ENCODE data around the gene TEKT2. TPM values are rescaled to one million over a fixed set of nuclear protein-coding genes. Genes with fewer than 3 reads are reported as not detected.

The TEKT2 gene, protein sequence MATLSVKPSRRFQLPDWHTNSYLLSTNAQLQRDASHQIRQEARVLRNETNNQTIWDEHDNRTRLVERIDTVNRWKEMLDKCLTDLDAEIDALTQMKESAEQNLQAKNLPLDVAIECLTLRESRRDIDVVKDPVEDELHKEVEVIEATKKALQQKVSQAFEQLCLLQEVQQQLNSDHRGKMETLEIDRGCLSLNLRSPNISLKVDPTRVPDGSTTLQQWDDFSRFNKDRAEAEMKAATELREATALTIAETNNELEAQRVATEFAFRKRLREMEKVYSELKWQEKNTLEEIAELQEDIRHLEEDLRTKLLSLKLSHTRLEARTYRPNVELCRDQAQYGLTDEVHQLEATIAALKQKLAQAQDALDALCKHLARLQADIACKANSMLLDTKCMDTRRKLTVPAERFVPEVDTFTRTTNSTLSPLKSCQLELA
- total RNA-seq (2021; fragmentation: NEBNext Ultra II Directional; extraction: Animal tissue kit (Norgen Biotek cat#: 25700)) (1.3 and 1.6 TPM in 2 replicates), polyA plus RNA-seq (2011; rRNA removed) (1.7 and 2.6 TPM in 2 replicates), polyA minus RNA-seq (2011; rRNA and poly(A)+ RNA removed) (0.80 and 1.4 TPM in 2 replicates)
- 2.4 TPM for polyA plus RNA-seq (2011; cell fraction: cytosol; rRNA removed)
- polyA plus RNA-seq (2011; cell fraction: nucleus; rRNA removed), result 8.2 TPM
- 1.7 to 2.5 TPM (median 2.2 TPM) in 4 replicates for polyA plus RNA-seq (2012, experiment 1 of 2)
- 1.3 TPM for polyA plus RNA-seq (2012, experiment 2 of 2)
- polyA plus RNA-seq (2013, experiment 1 of 2), result 0.81 TPM
- polyA plus RNA-seq (2013, experiment 2 of 2), result 0.75 TPM
- polyA minus RNA-seq (2011; cell fraction: cytosol; rRNA and poly(A)+ RNA removed), result 2.2 TPM
- 3.0 TPM for polyA minus RNA-seq (2011; cell fraction: nucleus; rRNA and poly(A)+ RNA removed)
- long read RNA-seq, experiment 1, result 0 reads
- long read RNA-seq, experiment 2, result 0 reads

DNA sequence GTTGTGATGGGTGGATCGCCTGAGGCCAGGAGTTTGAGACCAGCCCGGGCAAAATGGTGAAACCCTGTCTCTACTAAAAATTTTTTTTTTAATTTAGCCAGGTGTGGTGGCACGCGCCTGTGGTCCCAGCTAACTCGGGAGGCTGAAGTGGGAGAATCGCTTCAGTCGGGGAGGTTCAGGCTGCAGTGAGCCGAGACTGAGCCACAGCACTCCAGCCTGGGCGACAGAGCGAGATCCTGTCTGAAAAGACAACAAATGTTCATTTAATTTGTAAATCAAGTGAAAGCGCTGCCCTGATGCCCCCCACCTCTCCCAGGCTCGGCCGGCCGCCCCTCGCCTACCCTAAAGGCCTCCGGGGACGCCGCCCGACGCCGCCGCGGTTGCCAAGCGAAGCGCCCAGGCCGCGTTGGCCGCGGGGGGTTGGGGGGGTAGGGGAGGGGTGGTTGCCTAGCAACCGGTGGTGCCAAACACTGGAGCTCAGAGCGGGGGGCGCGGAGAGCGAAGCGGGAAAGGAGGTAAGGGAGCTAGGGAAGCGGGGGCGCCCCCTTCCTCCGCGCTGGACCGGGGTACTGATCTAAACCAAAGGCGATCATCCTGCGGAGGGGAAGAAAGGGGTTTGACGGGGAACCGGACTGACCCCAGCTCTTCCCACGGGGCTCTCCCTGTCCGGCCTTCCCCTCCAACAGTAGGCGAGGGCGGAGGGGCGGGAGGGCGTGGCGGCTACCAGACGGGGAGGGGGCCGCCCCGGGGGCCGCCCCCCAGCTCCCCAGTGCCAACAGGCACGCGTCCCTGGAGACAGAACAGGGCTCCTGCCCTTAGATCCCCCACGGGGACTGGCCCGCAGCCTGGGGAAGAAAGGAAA lies at the start of gene TEKT2:
Gene TEKT2 (plus strand): TSS at position 460 of the 862 bp plus-strand sequence. CDS start 828 bp downstream, outside the sequence.
- Histone ChIP-seq H3K27ac (ENCODE audit: low read depth, low read length) (peak within 1 kb of the TSS; percentile 33; the same call in 1 of the 2 replicates), H3K23ac (ENCODE audit: insufficient read length) (no peak within 1 kb of the TSS), H4K20me1 (replicated peaks in 1 of 2; ENCODE audit: control insufficient read depth in 1 of 2, insufficient read depth in 2 of 2, low read length in 2 of 2) (no peaks in the 10 kb centered on the region), H2AFZ (ENCODE audit: low read length) (no peak within 1 kb of the TSS; the same call in 1 of the 2 replicates), H2BK5ac (ENCODE audit: low read depth, low read length) (peak within 1 kb of the TSS; percentile 35; the same call in 1 of the 2 replicates), H4K8ac (ENCODE audit: extremely low read depth, insufficient read depth, low read length) (peak within 1 kb of the TSS; percentile 41), H3K79me2 (ENCODE audit: control insufficient read depth in 1 of 2, insufficient read depth in 2 of 2, low read length in 2 of 2) (no peaks in the 10 kb centered on the region), H2BK120ac (replicated peaks; ENCODE audit: low read depth, low read length) (no peak within 1 kb of the TSS), H2BK20ac (ENCODE audit: low read length) (no peak within 1 kb of the TSS), H3K4me2 (ENCODE audit: insufficient read depth in 1 of 2, low read depth in 2 of 2, low read length in 2 of 2) (peak within 1 kb of the TSS; percentile 55 to 79), H3K14ac (ENCODE audit: insufficient read length) (no peak within 1 kb of the TSS), H2BK12ac (ENCODE audit: low read depth, low read length) (no peak within 1 kb of the TSS), H3K9me3 (ENCODE audit: insufficient read depth in 2 of 2, low read depth in 1 of 2, low read length in 1 of 2) (no peaks in the 10 kb centered on the region), H4K91ac (replicated peaks; ENCODE audit: insufficient read length, low read length) (no peak within 1 kb of the TSS), H3K36me3 (ENCODE audit: control insufficient read depth in 2 of 4, insufficient read depth in 4 of 4, low read length in 3 of 4) (no peaks in the 10 kb centered on the region), H4K5ac (ENCODE audit: insufficient read length, low read depth, low read length) (no peak within 1 kb of the TSS), H3K4me3 (ENCODE audit: extremely low read depth in 1 of 4, insufficient read depth in 2 of 4, low read depth in 3 of 4, low read length in 4 of 4) (peak within 1 kb of the TSS; percentile 22 to 72 (median 64)), H3K18ac (ENCODE audit: extremely low read depth, low read length) (no peak within 1 kb of the TSS; the same call in 1 of the 2 replicates), H3K9ac (replicated peaks in 1 of 4; ENCODE audit: extremely low read depth in 1 of 4, low read depth in 3 of 4, low read length in 3 of 4) (peak within 1 kb of the TSS in 2 of 4 experiments; percentile 71 to 73; a peak in 3 of 7 replicates), H3K23me2 (ENCODE audit: low read depth, low read length) (peaks cover 8% of the 10 kb centered on the region; the same call in 1 of the 2 replicates), H2AK5ac (ENCODE audit: low read depth, low read length) (no peak within 1 kb of the TSS), H3K4me1 (replicated peaks in 1 of 4; ENCODE audit: control insufficient read depth in 3 of 4, insufficient read depth in 4 of 4, low read length in 3 of 4) (peaks cover 0 to 15% (median 7%) of the 10 kb centered on the region in 4 experiments; a peak in 5 of 7 replicates), H3K79me1 (ENCODE audit: low read depth, low read length) (no peaks in the 10 kb centered on the region), H3K27me3 (replicated peaks in 1 of 4; ENCODE audit: control insufficient read depth in 3 of 4, extremely low read depth in 1 of 4, insufficient read depth in 3 of 4, low read length in 3 of 4) (peaks cover 0 to 3% (median 0%) of the 10 kb centered on the region in 4 experiments; a peak in 2 of 7 replicates), H3K56ac (replicated peaks; ENCODE audit: insufficient read length, low read depth, low read length) (no peak within 1 kb of the TSS), H2BK15ac (ENCODE audit: low read length) (no peak within 1 kb of the TSS), H3K4ac (replicated peaks; ENCODE audit: insufficient read length, low read depth, low read length) (no peak within 1 kb of the TSS)
- FAIRE-seq (no peak), DNase-seq (ENCODE audit: low read depth in 1 of 2, low spot score in 2 of 2) (peak in 1 of 2 experiments; percentile 90)
- ChIA-PET POLR2A (ENCODE audit: partially characterized antibody) (interaction anchor here (0.8 to 1.3 kb wide), 3 partner anchors 9 to 65 kb away, joined by 3 to 4 read pairs (median 3); partner anchors contain the start of gene TRAPPC3), CTCF (ENCODE audit: partially characterized antibody) (interaction anchor here (1.4 kb wide), 1 partner anchor 171 kb away, joined by 5 read pairs; no protein-coding TSS in a partner anchor)
- 19% methylated on average over 33 of the region's 59 CpGs; no CpG with 5 or more reads in 1 of the 2 experiments for WGBS, 2 experiments (ENCODE audit: extremely low coverage in 1 of 2, insufficient coverage in 1 of 2, insufficient read length in 1 of 2, insufficient replicate concordance in 2 of 2, low coverage in 1 of 2, low lambda C conversion rate in 2 of 2, missing lambda C conversion rate in 1 of 2)
- peak; percentile 61; the same call in 1 of the 2 replicates for TF ChIP-seq RBBP5 (IDR thresholded peaks at IDR 0.05; ENCODE audit: borderline replicate concordance, low read depth, low read length)
- TF ChIP-seq CBX5 (IDR thresholded peaks at IDR 0.05; ENCODE audit: low read depth, low read length), result no peak
- TF ChIP-seq, protein P1, sequence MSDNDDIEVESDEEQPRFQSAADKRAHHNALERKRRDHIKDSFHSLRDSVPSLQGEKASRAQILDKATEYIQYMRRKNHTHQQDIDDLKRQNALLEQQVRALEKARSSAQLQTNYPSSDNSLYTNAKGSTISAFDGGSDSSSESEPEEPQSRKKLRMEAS (IDR thresholded peaks at IDR 0.05), result no peak
- TF ChIP-seq BRCA1 (IDR thresholded peaks at IDR 0.05; ENCODE audit: low read depth, low read length), result no peak
- TF ChIP-seq NRF1 (IDR thresholded peaks at IDR 0.05; ENCODE audit: low read depth, low read length), result no peak
- TF ChIP-seq FOSL1 (IDR thresholded peaks at IDR 0.05; ENCODE audit: insufficient read depth, low read depth, low read length), result no peak
- TF ChIP-seq CHD1 (IDR thresholded peaks at IDR 0.05; ENCODE audit: low read depth, low read length), result no peak
